Middle frontal gyrus (tissue), 1 donor: Measurements from ENCODE around the gene CIAO2B.
"Not testable (repeated sequence)": the region's sequence is repeated elsewhere in the genome, so short reads cannot be mapped to it uniquely, and the experiment has no call there.

Experiments
- DNase-seq: peaks from one replicate; pipeline ENCODE4 v3.0.0-alpha.2; 2015; ENCODE audit warnings: low spot score; ENCODE audit errors: extremely low spot score

CIAO2B gene

DNA sequence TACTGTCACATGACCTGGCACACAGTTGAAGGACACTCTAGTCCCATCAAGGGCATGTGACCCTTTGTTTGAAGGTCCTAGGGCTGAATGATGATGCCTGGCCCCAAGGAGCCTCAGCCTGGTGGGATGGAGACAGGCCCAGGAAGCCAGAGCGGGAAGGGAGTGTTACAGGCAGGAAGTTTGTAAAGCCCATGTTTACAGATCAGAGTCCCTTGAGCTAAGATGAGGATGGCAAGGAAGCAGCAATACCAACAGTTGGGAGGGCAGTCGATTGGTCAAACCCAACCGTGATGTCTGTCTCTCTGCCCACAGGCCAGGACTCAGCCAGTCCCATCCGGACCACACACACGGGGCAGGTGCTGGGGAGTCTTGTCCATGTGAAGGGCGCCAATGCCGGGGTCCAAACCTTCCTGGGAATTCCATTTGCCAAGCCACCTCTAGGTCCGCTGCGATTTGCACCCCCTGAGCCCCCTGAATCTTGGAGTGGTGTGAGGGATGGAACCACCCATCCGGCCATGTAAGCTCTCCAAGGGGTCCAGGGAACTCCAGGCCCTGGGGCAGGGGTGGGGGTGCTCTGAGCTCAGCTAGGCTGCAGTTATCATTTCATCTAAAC lies 3.6 kb upstream of the CIAO2B start:
- no peak for DNase-seq

DNA sequence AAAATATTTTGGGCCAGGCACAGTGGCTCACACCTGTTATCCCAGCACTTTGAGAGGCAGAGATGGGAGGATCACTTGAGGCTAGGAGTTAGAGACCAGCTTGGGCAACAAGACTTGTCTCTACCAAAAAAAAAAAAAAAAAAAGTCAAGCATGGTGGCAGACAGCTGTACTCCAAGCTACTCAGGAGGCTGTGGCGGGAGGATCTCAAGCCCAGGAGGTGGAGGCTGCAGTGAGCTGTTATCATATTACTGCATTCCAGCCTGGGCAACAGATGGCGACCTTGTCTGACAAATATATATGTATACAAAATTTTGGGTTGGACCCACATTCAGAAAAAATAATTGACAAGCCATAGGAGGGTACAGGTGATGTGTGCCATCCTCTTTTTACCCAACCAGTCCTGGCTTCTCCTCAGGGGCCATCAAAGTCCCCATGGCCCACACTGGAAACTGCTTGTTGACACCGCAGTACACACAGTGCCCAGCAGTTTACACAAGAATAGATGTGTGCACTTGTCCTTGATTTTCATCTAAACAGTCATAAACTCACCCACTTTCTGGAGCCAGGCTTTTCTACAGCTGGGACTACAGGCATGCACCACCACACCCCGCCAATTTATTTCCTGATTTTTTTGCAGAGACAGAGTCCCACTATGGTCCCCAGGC lies 2.8 kb upstream of the CIAO2B start:
- no peak for DNase-seq

DNA sequence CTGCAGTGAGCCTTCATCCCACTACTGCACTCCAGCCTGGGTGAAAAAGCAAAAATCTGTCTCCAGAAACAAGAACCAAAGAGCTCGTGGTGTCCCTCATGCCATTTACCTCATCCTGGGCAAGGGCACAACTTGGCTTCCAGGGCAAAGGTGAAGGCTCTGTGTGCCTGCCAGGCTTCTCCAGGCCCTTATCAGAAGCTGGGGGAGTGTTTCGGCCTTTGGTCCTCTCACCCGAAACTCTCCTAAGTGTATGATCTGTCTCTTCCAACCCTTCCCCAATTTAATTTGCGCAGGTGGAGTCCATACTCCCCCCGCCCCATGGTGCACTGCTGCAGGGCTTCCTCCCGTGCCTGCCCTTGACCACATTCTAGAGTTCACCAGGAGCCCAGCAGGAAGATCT lies 2.3 kb upstream of the CIAO2B start:
- no peak for DNase-seq

DNA sequence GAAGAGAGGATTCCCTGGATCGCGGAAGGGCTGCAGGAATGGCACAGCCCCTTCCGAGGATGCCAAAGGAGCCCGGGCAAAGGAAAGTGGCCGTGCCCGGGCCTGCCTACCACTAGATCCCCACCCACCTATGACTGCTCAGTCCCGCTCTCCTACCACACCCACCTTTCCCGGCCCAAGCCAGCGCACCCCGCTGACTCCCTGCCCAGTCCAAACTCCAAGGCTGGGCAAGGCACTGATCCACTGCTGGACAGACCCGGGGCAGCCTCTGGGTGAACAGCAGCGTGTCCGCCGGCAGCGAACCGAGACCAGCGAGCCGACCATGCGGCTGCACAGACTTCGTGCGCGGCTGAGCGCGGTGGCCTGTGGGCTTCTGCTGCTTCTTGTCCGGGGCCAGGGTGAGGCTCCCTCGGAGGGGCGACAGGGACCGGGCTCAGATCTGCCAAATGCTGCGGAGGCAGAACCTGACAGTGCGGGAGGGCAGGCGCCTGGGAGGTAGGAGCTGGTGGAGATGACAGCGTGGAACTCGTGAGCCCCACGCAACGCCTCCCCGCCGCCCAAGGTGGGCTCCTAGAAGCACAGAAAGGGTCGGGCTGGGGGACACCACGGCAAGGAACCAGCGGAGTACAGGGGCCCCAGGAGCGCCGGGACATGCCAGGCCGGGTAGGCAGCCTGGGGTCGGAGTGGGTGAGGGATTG lies 1.3 kb upstream of the CIAO2B start, which contains the start of gene CES2:
TSS of gene CES2 (plus strand) at position 203 of the 698 bp plus-strand sequence. CDS start at position 323, 120 bp downstream.
- DNase-seq, result no peak

DNA sequence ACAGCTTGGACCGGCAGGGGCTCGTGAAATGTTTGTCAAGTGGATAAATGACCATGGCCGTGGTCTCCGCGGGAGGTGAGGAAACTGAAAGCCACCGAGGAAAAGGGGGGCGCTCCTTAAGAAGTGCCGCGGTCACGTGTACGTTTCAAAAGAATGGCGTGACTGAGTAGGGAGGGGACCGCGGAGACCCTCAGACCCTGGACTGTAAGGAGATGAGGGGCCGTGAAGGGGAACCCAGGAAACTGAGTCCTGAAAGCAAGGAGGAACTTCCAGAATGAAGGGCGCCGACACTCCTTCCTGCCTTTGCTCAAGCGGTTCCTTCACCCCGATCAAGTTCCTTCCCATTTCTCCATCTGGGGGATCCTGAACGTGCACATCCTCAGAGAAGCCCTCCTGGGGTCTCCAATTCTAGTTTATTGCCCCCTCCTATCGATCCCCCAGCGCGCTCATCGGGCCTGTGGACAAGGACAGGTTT lies 674 bp upstream of the CIAO2B start:
- not testable (repeated sequence) for DNase-seq

DNA sequence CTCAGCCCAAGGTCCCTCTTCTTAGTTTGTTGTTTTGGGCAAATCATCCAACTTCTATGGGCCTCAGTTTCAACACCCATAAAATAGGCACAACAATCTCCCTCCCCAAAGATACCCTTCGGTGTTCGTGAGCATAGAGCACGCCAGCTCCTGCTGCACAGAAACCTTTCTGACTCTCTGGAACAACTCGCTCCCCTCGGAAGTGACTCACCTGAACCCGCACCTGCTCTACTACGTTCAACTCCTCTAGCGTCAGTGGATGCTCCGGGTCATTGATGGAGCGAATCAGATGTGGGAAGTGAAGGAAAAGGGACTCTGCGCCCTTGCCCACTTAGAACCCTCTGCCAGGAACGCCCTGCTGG lies 445 bp downstream of the CIAO2B start:
- no peak for DNase-seq

DNA sequence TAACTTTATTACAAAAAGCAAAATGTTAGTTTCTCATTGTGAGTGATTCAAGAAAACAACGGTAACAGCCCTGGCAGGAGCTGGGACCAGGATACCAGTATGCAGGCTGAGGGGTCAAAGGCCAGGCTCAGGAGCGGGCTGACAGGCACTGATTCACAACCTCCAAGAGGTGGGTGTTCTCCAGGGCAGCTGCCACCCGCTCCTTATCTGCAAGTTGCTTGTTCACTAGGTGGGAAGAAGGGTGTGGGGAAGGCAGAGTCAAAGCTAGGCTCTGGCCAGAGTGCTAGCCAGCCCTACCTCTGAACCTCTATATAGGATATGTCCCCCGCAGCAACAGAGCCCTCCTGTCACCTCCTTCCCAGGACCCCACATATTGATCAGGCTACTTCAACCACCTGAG lies 2.1 kb downstream of the CIAO2B start:
- no peak for DNase-seq

DNA sequence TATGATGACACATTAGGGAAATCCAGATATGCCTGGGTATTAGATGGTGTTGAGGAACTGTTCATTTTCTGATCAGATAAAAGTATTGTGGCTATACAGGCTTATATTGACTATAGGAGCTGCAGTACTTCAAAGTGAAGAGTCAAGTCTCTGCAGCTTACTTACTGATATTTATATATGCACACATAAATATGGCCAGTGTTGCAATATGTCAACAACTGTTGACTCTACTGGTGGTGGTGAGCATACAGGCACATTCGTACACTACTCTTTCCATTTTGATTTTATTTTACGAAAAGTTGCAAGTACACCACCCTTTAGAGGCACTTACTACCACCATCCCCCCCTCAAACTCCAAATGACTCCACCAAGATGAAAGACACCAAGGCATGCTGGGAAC lies 2.5 kb downstream of the CIAO2B start:
- DNase-seq, result no peak

DNA sequence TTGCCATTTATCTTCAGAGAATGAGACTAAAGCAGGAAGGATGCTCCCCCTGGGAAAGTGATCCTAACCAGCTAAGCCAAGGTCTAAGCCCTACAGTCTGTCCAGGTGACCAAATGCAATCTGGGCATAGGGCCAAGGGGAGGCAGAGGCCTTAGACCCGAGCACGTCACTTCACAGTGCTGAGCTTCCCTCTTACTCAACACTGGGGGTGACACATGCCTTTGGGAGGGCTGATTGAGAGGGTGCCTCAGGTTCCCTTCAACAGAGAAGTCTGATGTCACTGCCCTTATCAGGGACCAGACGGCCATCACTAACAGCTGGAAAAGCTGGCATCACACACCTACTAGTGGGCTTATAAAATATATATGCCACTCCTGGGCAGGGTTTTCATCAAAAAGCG lies 4.0 kb downstream of the CIAO2B start:
- no peak for DNase-seq

DNA sequence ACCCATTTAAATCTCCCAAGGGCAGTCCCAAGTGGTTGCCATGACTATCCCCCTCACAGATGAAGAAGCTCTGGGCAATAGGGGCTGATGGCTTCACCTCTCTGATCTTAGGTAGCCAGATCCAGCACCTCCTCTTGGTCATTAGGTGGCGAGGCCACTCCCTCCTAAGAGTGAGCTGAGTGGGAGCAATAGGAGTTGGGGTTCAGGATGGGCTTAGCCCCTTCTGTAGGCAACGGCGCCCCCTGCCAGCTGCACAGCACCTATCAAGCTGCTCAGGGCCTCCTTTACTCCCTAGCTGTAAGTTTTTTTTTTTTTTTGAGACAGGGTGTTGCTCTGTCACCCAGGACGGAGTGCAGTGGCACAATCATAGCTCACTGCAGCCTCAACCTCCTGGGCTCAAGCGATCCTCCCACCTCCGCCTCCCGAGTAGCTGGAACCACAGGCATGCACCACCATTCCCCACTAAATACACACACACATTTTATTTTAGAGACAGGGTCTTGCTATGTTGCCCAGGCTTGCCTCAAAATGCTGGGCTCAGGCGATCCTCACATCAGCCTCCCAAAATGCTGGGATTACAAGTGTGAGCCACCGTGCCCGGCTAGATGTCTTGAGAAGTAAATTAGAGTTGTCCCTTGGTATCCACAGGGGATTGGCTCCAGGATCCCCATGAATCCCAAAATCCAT lies 5.4 kb downstream of the CIAO2B start:
- DNase-seq, result no peak

DNA sequence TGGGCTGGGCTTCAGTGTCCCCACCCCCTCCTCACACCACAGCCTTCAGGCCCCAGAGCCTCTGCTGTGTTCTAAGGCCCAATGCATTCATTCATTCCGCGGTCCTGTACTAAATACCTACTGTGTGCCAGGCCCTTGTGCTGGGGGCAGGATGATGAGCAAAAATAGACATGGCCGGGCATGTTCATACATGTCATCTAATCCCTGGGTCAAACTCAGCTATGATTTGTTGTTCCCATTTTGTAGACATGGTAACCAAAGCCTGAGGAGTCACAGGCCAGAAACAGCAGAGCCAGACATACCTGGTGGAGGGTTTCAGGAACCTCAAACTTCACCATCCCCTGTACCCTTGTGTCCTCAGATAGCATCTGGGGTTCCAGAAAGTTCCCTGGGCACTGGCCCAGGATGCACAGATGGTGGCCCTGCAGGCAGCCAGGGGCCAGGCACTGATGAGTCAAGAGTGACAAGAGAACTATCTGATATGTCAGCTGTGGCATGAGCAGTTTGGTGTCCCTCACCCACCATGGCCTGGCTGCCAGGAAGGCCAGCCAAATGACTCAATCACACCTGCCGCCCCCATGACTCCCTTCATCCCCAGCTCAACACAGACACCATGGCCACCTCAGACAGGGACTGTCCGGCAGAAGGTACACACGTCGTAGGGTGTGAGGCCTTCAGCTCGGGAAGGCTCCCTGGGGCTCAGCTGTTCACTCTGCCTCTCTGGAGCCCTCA lies 6.1 kb downstream of the CIAO2B start:
- DNase-seq, result no peak

DNA sequence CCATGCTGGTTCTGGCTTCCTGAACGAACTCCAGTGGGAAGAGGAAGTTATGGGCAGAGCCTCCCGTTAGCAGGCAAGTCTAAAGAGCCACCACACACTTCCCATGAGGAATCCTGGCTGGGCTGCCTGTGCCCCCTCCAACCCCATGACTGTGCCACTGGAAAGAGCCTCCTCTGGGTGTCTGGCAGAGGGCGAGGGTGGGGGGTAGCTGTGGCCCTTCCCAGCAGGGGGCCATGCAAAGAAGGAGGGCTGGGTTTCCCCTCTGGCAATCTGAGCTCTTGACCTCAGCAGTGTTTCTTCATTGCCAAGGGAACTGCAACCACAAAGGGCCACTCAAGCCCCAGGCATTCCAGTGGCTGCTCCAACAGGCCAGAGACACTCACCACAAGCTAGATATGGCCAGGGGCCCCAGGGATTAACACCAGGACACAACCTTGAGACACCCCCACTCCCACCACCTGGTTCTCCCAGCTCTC lies 7.2 kb downstream of the CIAO2B start:
- no peak for DNase-seq

DNA sequence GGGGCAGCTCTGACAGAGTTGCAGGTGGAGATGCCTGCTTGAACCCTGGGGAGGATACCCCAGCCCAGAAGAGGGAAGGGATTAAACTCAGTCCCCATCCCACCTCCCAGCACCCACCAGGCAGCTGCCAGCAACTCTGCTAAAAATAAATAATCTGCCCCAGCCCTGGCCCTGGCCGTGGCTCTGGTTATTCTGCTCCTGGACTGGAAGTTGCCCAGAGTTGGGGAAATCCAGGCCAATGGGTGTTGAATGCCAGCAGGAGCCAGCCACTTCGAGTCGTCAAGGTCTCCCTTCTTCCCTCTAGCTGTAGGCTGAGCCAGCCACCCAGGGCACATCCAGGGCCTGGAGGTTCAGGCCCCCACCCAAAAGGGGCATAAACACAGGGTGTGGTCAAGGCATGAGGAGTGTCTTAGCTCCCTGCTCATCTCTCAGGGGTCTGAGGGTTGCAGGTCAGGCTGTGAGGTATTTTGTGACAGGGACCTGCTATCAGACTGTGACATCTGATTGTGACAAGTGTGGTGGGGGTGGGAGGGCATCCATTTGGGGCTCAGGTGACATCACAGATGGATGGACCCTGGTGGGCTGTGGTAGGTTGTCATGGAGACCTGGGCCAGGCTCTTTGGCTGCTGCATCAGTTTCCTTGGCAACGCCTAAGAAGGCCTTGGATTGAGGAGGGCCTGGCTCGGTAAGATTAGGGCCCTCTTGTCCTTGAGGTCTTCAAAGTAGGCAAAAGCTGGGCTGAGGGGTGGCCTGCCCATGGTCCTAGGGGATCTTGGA lies 7.8 kb downstream of the CIAO2B start:
- no peak for DNase-seq

DNA sequence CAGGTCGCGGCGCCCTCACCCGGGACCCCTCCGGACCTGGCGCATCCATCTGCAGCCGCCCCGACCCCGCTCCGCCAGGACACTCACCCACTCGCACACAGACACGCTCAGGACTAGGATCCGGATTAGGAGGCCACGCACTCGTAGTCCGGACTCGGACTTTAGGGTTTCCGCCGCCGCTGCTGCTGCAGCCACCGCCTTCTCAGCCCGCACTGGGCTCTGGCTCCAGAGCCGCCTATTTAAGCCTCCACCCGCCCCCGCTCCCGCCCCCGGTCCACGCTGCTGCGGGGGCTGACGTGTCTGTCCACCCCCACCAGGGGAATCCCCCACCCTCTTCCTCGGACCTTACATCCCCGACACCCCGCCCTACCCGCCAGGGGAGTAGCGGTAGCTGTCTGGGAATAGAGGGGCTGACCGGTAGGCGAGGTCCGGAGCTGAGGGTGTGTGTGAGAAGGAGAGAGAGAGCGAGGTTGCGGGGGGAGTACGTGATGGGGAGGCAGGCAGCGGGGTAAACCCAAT lies 8.8 kb downstream of the CIAO2B start, which contains the start of gene RRAD:
TSS of gene RRAD (minus strand) at position 214 of the 519 bp plus-strand sequence. CDS start 356 bp downstream, outside the sequence.
- no peak for DNase-seq

DNA sequence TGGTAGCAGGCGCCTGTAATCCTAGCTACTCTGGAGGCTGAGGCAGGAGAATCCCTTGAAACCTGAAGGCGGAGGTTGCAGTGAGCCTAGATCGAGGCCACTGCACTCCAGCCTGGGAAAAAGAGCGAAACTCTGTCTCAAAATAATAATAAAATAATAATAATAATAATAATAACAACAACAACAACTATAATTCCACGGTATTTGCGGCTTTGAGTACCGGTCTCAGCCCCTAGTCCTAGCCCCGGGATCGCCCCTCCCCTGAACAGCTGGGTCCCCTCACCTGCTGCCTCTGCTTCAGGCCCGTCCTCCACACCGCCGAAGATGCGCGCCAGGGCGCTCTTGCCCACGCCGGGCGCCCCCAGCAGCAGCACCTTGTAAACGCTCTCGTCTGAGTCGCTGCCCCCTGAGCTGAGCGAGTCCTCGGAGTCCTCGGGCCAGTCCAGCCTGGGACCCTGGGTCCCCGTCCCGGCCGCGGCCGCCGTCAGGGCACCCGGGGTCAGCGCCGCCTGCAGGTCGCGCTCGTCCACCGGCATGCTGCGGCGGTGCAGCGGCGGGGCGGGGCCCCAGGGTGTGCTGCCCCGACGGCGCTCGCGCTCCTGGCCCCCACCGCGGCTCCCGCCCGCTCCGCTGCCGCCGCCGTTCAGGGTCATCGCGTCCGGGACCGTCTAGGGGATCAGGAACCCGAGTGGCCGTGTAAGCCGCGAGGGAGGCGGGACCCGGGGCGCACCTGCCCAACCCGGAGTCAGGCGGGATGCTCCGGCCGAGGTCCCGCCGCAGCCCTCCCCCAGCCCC lies 9.5 kb downstream of the CIAO2B start:
- no peak for DNase-seq

DNA sequence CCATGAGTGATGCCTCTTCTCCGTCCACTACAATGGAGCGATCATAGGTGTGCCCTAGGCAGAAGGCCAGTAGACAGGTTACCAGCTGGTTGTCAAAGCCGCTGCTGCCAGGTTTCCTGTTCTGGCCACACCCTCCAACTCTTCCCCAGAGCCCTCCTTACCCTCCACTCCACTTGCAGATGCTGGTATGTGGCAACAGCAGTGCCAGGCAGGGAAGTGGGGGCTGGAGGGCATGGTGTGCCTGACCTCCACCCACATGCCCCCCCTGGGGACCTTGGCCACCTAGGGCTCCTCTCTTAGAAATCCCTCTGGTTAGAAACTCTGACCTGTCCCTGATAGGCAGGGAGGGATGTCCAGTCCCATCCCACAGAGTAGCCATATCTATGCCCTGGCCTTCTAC lies 10.3 kb downstream of the CIAO2B start:
- DNase-seq, result no peak

DNA sequence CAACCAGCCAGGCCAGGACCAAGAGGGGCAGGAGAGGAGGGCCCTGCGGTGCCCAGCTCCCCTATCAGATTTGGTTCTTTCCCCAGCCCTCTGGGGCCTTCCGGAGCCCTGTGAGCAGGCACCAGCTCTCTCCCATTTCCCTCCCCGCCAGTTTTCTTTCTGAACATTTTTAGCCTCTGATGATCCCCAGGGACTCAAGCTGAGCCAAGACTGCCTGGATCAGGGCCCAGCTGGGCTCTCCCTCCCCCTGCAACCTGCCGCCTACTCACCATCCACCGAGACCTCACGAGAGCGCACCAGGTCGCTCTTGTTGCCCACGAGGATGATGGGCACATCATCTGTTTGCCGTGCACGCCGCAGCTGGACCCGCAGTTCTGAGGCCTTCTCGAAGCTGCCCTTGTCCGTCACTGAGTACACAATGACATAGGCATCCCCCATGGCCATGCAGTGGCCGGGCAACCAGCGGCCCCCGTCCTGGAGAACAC lies 10.9 kb downstream of the CIAO2B start:
- DNase-seq, result no peak

DNA sequence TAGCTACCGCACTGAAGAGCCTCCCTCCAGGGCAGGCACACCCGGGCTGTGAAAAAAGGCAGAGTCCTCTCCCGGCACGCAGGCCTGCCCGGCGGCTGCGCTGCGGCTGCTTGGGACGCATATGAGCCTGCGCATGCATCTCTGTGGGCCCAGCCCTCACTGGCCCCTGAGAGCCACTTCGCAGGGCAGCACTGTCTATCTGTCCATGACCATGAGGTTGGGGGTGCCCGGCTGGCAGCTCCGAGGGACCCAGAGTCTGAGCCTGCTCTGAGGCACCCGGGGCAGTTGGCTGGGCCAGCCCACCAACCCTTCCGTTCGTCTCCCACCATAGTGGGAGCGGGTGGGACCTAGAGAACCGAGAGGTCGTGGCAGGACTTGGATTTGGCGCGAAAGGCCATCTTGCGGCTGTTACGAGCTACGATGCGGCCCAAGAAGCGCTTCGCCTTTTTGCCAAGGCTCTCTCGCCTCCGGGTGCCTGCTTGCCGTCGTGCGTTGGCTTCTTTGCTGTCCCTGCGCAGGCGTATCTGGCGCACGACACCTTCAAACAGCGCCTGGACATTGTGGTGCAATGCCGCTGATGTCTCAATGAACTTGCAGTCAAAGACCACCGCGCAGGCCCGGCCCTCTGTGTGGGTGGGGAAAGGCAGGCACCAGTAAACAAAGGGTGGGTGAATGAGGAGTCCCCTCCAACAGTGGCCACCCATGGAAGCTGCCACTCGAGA lies 12.3 kb downstream of the CIAO2B start:
- no peak for DNase-seq
